ENCODE data around the gene HNRNPH2.

DNA sequence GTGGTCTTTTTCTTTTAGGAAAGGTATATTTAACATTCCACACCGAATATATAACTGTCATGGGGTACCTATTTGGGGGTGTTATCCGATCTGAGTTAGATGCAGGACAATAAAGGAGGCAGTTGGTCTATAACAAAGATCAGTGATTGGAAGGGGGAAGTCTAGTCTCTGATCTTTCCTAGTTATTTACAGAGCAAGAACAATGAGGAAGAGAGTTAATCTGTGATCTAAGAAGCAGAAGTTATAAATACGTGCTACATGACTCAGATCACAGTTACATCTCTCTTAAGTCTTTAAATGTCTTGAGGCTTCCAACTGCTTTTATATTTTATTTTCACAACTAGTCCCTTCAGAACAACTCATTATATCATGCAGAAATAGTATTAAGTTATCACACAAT, 44.0 kb downstream of the HNRNPH2 start:
- TF ChIP-seq, protein P1, sequence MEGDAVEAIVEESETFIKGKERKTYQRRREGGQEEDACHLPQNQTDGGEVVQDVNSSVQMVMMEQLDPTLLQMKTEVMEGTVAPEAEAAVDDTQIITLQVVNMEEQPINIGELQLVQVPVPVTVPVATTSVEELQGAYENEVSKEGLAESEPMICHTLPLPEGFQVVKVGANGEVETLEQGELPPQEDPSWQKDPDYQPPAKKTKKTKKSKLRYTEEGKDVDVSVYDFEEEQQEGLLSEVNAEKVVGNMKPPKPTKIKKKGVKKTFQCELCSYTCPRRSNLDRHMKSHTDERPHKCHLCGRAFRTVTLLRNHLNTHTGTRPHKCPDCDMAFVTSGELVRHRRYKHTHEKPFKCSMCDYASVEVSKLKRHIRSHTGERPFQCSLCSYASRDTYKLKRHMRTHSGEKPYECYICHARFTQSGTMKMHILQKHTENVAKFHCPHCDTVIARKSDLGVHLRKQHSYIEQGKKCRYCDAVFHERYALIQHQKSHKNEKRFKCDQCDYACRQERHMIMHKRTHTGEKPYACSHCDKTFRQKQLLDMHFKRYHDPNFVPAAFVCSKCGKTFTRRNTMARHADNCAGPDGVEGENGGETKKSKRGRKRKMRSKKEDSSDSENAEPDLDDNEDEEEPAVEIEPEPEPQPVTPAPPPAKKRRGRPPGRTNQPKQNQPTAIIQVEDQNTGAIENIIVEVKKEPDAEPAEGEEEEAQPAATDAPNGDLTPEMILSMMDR (optimal IDR thresholded peaks at IDR 0.05 in 1 of 3, IDR thresholded peaks at IDR 0.05 in 1 of 3, conservative IDR thresholded peaks at IDR 0.05 in 1 of 3; ENCODE audit: extremely low read depth in 1 of 3, insufficient read depth in 2 of 3, low read length in 3 of 3), result no peak
- TF ChIP-seq EZH2 (IDR thresholded peaks at IDR 0.05; ENCODE audit: low read length), result no peak
